Endothelial cell of umbilical vein (primary cell): Measurements from ENCODE around the gene SLC9A9. TPM values are rescaled to one million over a fixed set of nuclear protein-coding genes. Genes with fewer than 3 reads are reported as not detected.
A peak's percentile ranks its signal among the peaks of the same experiment; 100 is the strongest.

Experiments
- BruUV-seq: library from RNA; stranded (reverse); fragments of 400-500 nt; replicated peaks from 2 replicates; lab custom pipeline; 2021; lab: Mats Ljungman, UMichigan
- CTCF ChIA-PET: fragments of 300-600, 350-600 bp; sonication (Branson Sonifier 250); formaldehyde crosslinking; loops from one replicate; lab custom pipeline; 2021; ENCODE audit warnings: antibody characterized with exemption, inconsistent platforms; lab: Charles Lee
- POLR2A ChIA-PET: fragments of 300-600, 350-600 bp; sonication (Branson Sonifier 250); formaldehyde crosslinking; loops from one replicate; lab custom pipeline; 2021; ENCODE audit warnings: antibody characterized with exemption, inconsistent platforms; lab: Charles Lee
- DNase-seq: peaks from one replicate; pipeline ENCODE4 v3.0.0-alpha.2; 2011; ENCODE audit warnings: low read depth, low spot score
- FAIRE-seq: peaks from 2 replicates; lab custom pipeline; 2011; peaks lifted over from hg19 to GRCh38; lab: Jason Lieb, UNC
- H2AFZ ChIP-seq: 2 replicates; pipeline ENCODE4 v1.6.0; 2012; ENCODE audit warnings: low read depth, low read length, control low read depth, inconsistent platforms
- H3K27ac ChIP-seq: 2 replicates; pipeline ENCODE4 v1.5.1; 2011; ENCODE audit warnings: low read depth, mild to moderate bottlenecking, control low read depth, low read length, moderate library complexity; ENCODE audit not compliant: insufficient read depth
- H3K27me3 ChIP-seq, 2 experiments: 2 replicates each; pipeline versions ENCODE4 v1.6.0 to v1.6.1; 2011; ENCODE audit warnings: low read length in 2 of 2, mixed read lengths in 1 of 2; ENCODE audit not compliant: control insufficient read depth in 2 of 2, insufficient read depth in 2 of 2
- H3K36me3 ChIP-seq, 2 experiments: 2 replicates in 1 of 2; 3 replicates in 1 of 2; pipeline ENCODE4 v1.5.1; 2011; ENCODE audit warnings: low read length in 2 of 2, mild to moderate bottlenecking in 1 of 2, moderate library complexity in 1 of 2; ENCODE audit not compliant: control insufficient read depth in 2 of 2, insufficient read depth in 2 of 2; ENCODE audit errors: extremely low read depth in 1 of 2
- H3K4me1 ChIP-seq: 3 replicates; pipeline ENCODE4 v1.5.1; 2011; ENCODE audit warnings: mild to moderate bottlenecking, low read length; ENCODE audit not compliant: control insufficient read depth, insufficient read depth; ENCODE audit errors: extremely low read depth
- H3K4me2 ChIP-seq: 2 replicates; pipeline ENCODE4 v1.6.1; 2011; ENCODE audit warnings: low read length, control low read depth, mixed read lengths; ENCODE audit not compliant: insufficient read depth
- H3K4me3 ChIP-seq, 3 experiments: fragments of 200-600 bp in 1 of 3; sonication (generic), shearing (Covaris generic) in 1 of 3; replicated peaks in 1 of 3; 2 replicates each; pipeline ENCODE4 v1.5.1; 2011 to 2016; ENCODE audit warnings: control low read depth in 3 of 3, low read length in 3 of 3, mild to moderate bottlenecking in 2 of 3, inconsistent platforms in 1 of 3, low read depth in 1 of 3, moderate library complexity in 1 of 3; ENCODE audit not compliant: insufficient read depth in 1 of 3
- H3K79me2 ChIP-seq: 2 replicates; pipeline ENCODE4 v1.6.0; 2012; ENCODE audit warnings: low read length, inconsistent platforms; ENCODE audit not compliant: control insufficient read depth, insufficient read depth
- H3K9ac ChIP-seq: replicated peaks from 2 replicates; pipeline ENCODE3; 2011; ENCODE audit warnings: low read length, control low read depth; ENCODE audit not compliant: insufficient read depth; ENCODE audit errors: extremely low read depth
- H3K9me1 ChIP-seq: replicated peaks from 3 replicates; pipeline ENCODE4 v1.6.0; 2011; ENCODE audit warnings: mild to moderate bottlenecking, low read length; ENCODE audit not compliant: control insufficient read depth, insufficient read depth; ENCODE audit errors: extremely low read depth
- H3K9me3 ChIP-seq: replicated peaks from 2 replicates; pipeline ENCODE4 v1.5.1; 2012; ENCODE audit warnings: low read length, inconsistent platforms; ENCODE audit not compliant: control insufficient read depth, insufficient read depth
- H4K20me1 ChIP-seq: replicated peaks from 2 replicates; pipeline ENCODE3; 2011; ENCODE audit warnings: mild to moderate bottlenecking, low read length; ENCODE audit not compliant: control insufficient read depth, insufficient read depth; ENCODE audit errors: extremely low read depth
- EZH2 ChIP-seq: IDR thresholded peaks from 2 replicates; pipeline ENCODE4 v1.6.1; 2012; ENCODE audit warnings: borderline replicate concordance, low read depth, mild to moderate bottlenecking, moderate library complexity, low read length, inconsistent platforms; ENCODE audit not compliant: severe bottlenecking
- FOS ChIP-seq: IDR thresholded peaks from 2 replicates; pipeline ENCODE4 v1.6.1; 2011; ENCODE audit warnings: mild to moderate bottlenecking, low read length, moderate library complexity, borderline replicate concordance; ENCODE audit not compliant: insufficient read depth
- GATA2 ChIP-seq: IDR thresholded peaks from 2 replicates; pipeline ENCODE4 v1.7.0; 2011; ENCODE audit warnings: low read depth, mild to moderate bottlenecking, moderate library complexity, mixed read lengths, low read length; ENCODE audit not compliant: insufficient read length, insufficient read depth
- JUN ChIP-seq: IDR thresholded peaks from 2 replicates; pipeline ENCODE4 v1.6.1; 2011; ENCODE audit warnings: borderline replicate concordance, low read depth; ENCODE audit not compliant: insufficient read length, insufficient read depth
- MAX ChIP-seq: IDR thresholded peaks from 2 replicates; pipeline ENCODE4 v1.6.1; 2011; ENCODE audit not compliant: insufficient read depth, insufficient read length
- MYC ChIP-seq: IDR thresholded peaks from one replicate; pipeline ENCODE4 v1.6.1; 2011; ENCODE audit warnings: mild to moderate bottlenecking, low read depth, low read length
- POLR2A ChIP-seq: IDR thresholded peaks from 2 replicates; pipeline ENCODE4 v1.6.1; 2012; ENCODE audit warnings: low read depth, mild to moderate bottlenecking, control low read depth, low read length
- POLR2AphosphoS5 ChIP-seq: IDR thresholded peaks from 2 replicates; pipeline ENCODE4 v1.6.1; 2012; ENCODE audit warnings: low read depth, mild to moderate bottlenecking, control low read depth, low read length, moderate library complexity; ENCODE audit not compliant: insufficient read depth
- dilution Hi-C: fragments of 300-500 bp; cut with MboI; formaldehyde crosslinking; loops from one replicate; pipeline ENCODE4 v1.15.0; 2019; ENCODE audit warnings: low sequenced_read_pairs; ENCODE audit not compliant: extremely low pct_ligation_motif_present
- intact Hi-C: fragments of 100-400 bp; cut with micrococcal nuclease; formaldehyde crosslinking; loops from one replicate; pipeline ENCODE4 v1.10.0; 2022
- polyA plus RNA-seq, 4 experiments: library from polyadenylated mRNA; depleted of rRNA in 3 of 4; stranded (reverse) in 3 of 4; unstranded in 1 of 4; fragments of >200 nt; gene quantifications; 2 replicates each; pipeline versions ENCODE4 v1.2.1 to v1.2.3, GENCODE V29; 2011 to 2012; ENCODE audit warnings: missing spikeins in 1 of 4
- total RNA-seq: library from RNA; stranded (reverse); gene quantifications from 2 replicates; pipeline ENCODE4 v1.2.3, GENCODE V29; 2021
- TF ChIP-seq, protein P1 (sequence below), 2 donors: IDR thresholded peaks; 1 replicate in 1 of 2; 2 replicates in 1 of 2; pipeline ENCODE4 v1.5.1; 2011; ENCODE audit warnings: low read length in 2 of 2, mild to moderate bottlenecking in 2 of 2, moderate library complexity in 2 of 2, control low read depth in 1 of 2, inconsistent platforms in 1 of 2, low read depth in 1 of 2; ENCODE audit not compliant: insufficient read depth in 1 of 2; ENCODE audit errors: extremely low read depth in 1 of 2

Gene SLC9A9
- total and polyA plus RNA-seq, 2 donors (not counting 3 experiments of a cell fraction or from before 2014, with no cell fraction given): 1.5 to 1.8 TPM

- CTCF ChIA-PET: no interaction called here
- FAIRE-seq (no peak), DNase-seq (no peak)
- TF ChIP-seq POLR2AphosphoS5: no peak
- TF ChIP-seq POLR2A: no peak
- no peak for TF ChIP-seq MYC
- no peak for TF ChIP-seq JUN
- no peak for TF ChIP-seq FOS
- TF ChIP-seq MAX: no peak
- TF ChIP-seq EZH2: no peak
- H3K4me2 ChIP-seq: no peak overlapping the region
- no peaks in the 10 kb centered on the region for H3K27me3 ChIP-seq
- H3K9ac ChIP-seq: no peak overlapping the region
- dilution Hi-C loops: no loop called here
- H3K4me3 ChIP-seq: no peak overlapping the region
- no peaks in the 10 kb centered on the region for H3K9me1 ChIP-seq
- no peak overlapping the region for H3K27ac ChIP-seq
- no peaks in the 10 kb centered on the region for H3K36me3 ChIP-seq
- intact Hi-C loops: no loop called here
- H3K79me2 ChIP-seq: no peaks in the 10 kb centered on the region
- no peaks in the 10 kb centered on the region for H3K9me3 ChIP-seq
- H3K4me1 ChIP-seq: peaks cover 5% of the 10 kb centered on the region
- H2AFZ ChIP-seq: no peak overlapping the region
- no peaks in the 10 kb centered on the region for H4K20me1 ChIP-seq
- POLR2A ChIA-PET: no interaction called here
- BruUV-seq: no TSS peak
Measured at GRCh38 chr3:143562789-143563188, 285.5 kb downstream of the SLC9A9 start.

GRCh38 chr3:143559296-143559695 lies 289.0 kb downstream of the SLC9A9 start:
- H3K79me2 ChIP-seq: no peaks in the 10 kb centered on the region
- ChIA-PET CTCF (interaction anchor here (1.0 kb wide), 1 partner anchor 9 kb away, joined by 3 read pairs; no protein-coding TSS in a partner anchor), POLR2A (no interaction called here)
- no peaks in the 10 kb centered on the region for H3K9me3 ChIP-seq
- TF ChIP-seq EZH2 (no peak), JUN (no peak), POLR2AphosphoS5 (no peak), MAX (no peak), GATA2 (no peak), POLR2A (no peak), MYC (no peak), FOS (no peak)
- TF ChIP-seq, protein P1, sequence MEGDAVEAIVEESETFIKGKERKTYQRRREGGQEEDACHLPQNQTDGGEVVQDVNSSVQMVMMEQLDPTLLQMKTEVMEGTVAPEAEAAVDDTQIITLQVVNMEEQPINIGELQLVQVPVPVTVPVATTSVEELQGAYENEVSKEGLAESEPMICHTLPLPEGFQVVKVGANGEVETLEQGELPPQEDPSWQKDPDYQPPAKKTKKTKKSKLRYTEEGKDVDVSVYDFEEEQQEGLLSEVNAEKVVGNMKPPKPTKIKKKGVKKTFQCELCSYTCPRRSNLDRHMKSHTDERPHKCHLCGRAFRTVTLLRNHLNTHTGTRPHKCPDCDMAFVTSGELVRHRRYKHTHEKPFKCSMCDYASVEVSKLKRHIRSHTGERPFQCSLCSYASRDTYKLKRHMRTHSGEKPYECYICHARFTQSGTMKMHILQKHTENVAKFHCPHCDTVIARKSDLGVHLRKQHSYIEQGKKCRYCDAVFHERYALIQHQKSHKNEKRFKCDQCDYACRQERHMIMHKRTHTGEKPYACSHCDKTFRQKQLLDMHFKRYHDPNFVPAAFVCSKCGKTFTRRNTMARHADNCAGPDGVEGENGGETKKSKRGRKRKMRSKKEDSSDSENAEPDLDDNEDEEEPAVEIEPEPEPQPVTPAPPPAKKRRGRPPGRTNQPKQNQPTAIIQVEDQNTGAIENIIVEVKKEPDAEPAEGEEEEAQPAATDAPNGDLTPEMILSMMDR (IDR thresholded peaks at IDR 0.05; ENCODE audit: extremely low read depth in 1 of 2, insufficient read depth in 1 of 2, low read depth in 1 of 2, low read length in 2 of 2): no peak
- no peak overlapping the region for H3K9ac ChIP-seq
- intact Hi-C loops: no loop called here
- no peaks in the 10 kb centered on the region for H3K4me1 ChIP-seq
- no peaks in the 10 kb centered on the region for H4K20me1 ChIP-seq
- H3K4me2 ChIP-seq: no peak overlapping the region
- peak; percentile 13 for DNase-seq
- no peaks in the 10 kb centered on the region for H3K36me3 ChIP-seq
- no peak overlapping the region for H3K27ac ChIP-seq
- no peaks in the 10 kb centered on the region for H3K9me1 ChIP-seq
- no TSS peak for BruUV-seq
- no peak for FAIRE-seq
- no peak overlapping the region for H2AFZ ChIP-seq
- no peaks in the 10 kb centered on the region for H3K27me3 ChIP-seq
- no peak overlapping the region for H3K4me3 ChIP-seq
- dilution Hi-C loops: no loop called here
